ENCODE results near the gene RAB28. TPM values are rescaled to one million over a fixed set of nuclear protein-coding genes. Genes with fewer than 3 reads are reported as not detected.

The RAB28 gene
- total RNA-seq, 2 donors from 2014 or later: 11.1 to 13.5 TPM

- peaks cover 0 to 16% of the 10 kb centered on the region in 2 donors for H3K36me3 Mint-ChIP-seq
These were observed 156.1 kb downstream of the RAB28 start for GRCh38 chr4:13327991-13328390.

DNA sequence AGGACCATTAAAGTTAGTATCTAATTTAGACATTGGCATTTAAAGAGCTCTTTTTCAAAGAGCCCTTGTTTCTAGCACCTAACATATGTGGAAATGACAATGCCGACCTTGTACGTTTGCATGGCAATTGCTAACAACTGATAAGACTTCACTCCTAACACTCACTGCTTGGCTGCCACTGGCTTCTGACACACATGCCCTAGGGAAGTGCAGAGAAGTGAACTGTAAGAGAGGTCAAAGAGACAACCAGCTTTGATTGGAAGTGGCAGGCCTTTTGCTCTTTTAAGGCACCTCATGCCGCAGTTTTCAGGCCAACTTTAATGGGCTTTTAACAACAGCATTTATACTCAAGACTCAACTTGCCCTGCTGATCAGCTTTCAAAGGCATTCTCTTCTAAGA lies 158.4 kb downstream of the RAB28 start:
- peaks cover 5 to 7% of the 10 kb centered on the region in 2 donors for H3K9me3 Mint-ChIP-seq
- no peak for DNase-seq (ENCODE audit: low spot score in 2 of 2)
- no peak for ATAC-seq
- H3K36me3 Mint-ChIP-seq: peaks cover 7 to 27% of the 10 kb centered on the region in 2 donors
- no peak overlapping the region for H3K27ac Mint-ChIP-seq

More at GRCh38 chr4:13327991-13328390, 156.1 kb downstream of the RAB28 start:
- ATAC-seq (no peak), DNase-seq (ENCODE audit: low spot score in 2 of 2) (no peak)
- Mint-ChIP-seq H3K27ac (no peak overlapping the region), H3K9me3 (peaks cover 3 to 5% of the 10 kb centered on the region in 2 donors)

GRCh38 chr4:13323921-13324320 lies 160.2 kb downstream of the RAB28 start:
- Mint-ChIP-seq H3K36me3 (peaks cover 7 to 26% of the 10 kb centered on the region in 2 donors), H3K27ac (no peak overlapping the region), H3K9me3 (peaks cover 7 to 8% of the 10 kb centered on the region in 2 donors)
- ATAC-seq: no peak
- no peak for DNase-seq (ENCODE audit: low spot score in 2 of 2)

- Mint-ChIP-seq H3K27ac (no peak overlapping the region), H3K36me3 (peaks cover 7 to 21% of the 10 kb centered on the region in 2 donors), H3K9me3 (peaks cover 4% of the 10 kb centered on the region in 2 donors)
- ATAC-seq: no peak
- DNase-seq (ENCODE audit: low spot score in 2 of 2): no peak
These were observed 161.4 kb downstream of the RAB28 start for GRCh38 chr4:13322681-13323101.

Other genes with a start within 250 kb of the RAB28 start
- not detected for gene NKX3-2, start 60.2 kb upstream of the RAB28 start, total RNA-seq
- gene BOD1L1, start 143.4 kb upstream of the RAB28 start, total RNA-seq: 10 to 100 TPM; 36.6 to 36.8 TPM